ENCODE data around the gene ITPKB. TPM values are rescaled to one million over a fixed set of nuclear protein-coding genes. Genes with fewer than 3 reads are reported as not detected.

The ITPKB gene
- total RNA-seq, 2 donors from 2014 or later, result 22.4 to 28.3 TPM

- Mint-ChIP-seq H3K27ac (no peak overlapping the region), H3K36me3 (ENCODE audit: low read depth) (no peaks in the 10 kb centered on the region), H3K9me3 (no peaks in the 10 kb centered on the region), H3K4me1 (peaks cover 25% of the 10 kb centered on the region), H3K27me3 (ENCODE audit: insufficient read depth) (no peaks in the 10 kb centered on the region), H3K4me3 (no peak overlapping the region)
- WGBS, 2 experiments (ENCODE audit: insufficient coverage in 1 of 2, insufficient read length in 1 of 2), result 94 to 98% methylated on average over 4 to 17 of the region's 17 CpGs
- DNase-seq, result no peak
- Histone ChIP-seq H3K36me3 (ENCODE audit: control insufficient read depth, insufficient read depth, low read length) (peaks cover 6% of the 10 kb centered on the region), H3K4me3 (ENCODE audit: low read length) (no peak overlapping the region), H3K9me3 (ENCODE audit: control insufficient read depth, low read length) (no peaks in the 10 kb centered on the region), H3K9ac (ENCODE audit: extremely low read depth, low read length, poor library complexity, severe bottlenecking) (no peak overlapping the region), H3K4me1 (ENCODE audit: control insufficient read depth, insufficient read depth, low read length) (peaks cover 3% of the 10 kb centered on the region), H3K27me3 (ENCODE audit: control insufficient read depth, insufficient read depth, low read length, poor library complexity, severe bottlenecking) (no peaks in the 10 kb centered on the region), H3K27ac (ENCODE audit: low read depth, low read length) (no peak overlapping the region)
- no peak for TF ChIP-seq CTCF (conservative IDR thresholded peaks at IDR 0.05)
Measured at GRCh38 chr1:226665505-226666163, 73.4 kb downstream of the ITPKB start.

DNA sequence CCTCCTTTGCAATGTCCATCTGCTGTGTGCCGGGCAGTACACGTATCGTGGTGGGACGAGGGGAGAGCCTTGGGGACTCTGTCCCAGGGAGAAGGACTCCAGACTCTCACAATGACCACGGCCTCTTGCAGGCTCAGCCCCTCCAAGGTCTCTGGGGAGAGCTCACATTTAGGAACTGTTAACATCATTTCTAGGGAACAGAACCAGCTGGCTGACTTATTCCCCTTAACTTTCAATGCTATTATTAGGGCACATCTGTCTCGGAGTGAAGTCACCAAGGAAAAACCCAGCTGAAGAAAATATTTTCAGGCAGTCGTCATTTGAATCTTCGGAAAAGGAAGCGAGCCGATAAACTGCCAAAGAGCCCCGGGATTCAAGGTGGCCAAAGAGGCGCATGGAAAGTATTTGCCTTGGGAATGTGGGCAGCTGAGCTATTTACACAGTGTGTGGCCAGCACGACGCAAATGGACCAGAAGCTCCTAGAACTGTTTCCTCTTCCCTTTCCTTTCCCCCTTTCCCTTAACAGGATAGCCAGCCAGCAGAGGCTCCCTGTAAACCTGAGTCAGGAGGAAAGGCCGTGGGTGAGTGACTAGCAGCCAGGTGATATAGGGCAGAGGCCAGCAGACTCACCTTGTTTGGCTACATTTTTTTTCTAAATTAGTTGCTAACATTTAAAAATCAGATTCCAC lies 74.5 kb downstream of the ITPKB start:
- TF ChIP-seq CTCF (conservative IDR thresholded peaks at IDR 0.05), result no peak
- no peaks in the 10 kb centered on the region for H3K27me3 ChIP-seq (ENCODE audit: control insufficient read depth, insufficient read depth, low read length, poor library complexity, severe bottlenecking)
- H3K9me3 ChIP-seq (ENCODE audit: control insufficient read depth, low read length), result no peaks in the 10 kb centered on the region
- peaks cover 6% of the 10 kb centered on the region for H3K36me3 ChIP-seq (ENCODE audit: control insufficient read depth, insufficient read depth, low read length)
- 90 to 95% methylated on average over 13 to 15 of the region's 15 CpGs for WGBS, 2 experiments (ENCODE audit: insufficient coverage in 1 of 2, insufficient read length in 1 of 2)
- H3K4me3 ChIP-seq (ENCODE audit: low read length), result no peak overlapping the region
- Mint-ChIP-seq H3K27ac (no peak overlapping the region), H3K36me3 (ENCODE audit: low read depth) (no peaks in the 10 kb centered on the region), H3K4me1 (peaks cover 32% of the 10 kb centered on the region), H3K4me3 (no peak overlapping the region), H3K9me3 (no peaks in the 10 kb centered on the region), H3K27me3 (ENCODE audit: insufficient read depth) (no peaks in the 10 kb centered on the region)
- H3K27ac ChIP-seq (ENCODE audit: low read depth, low read length), result no peak overlapping the region
- no peak overlapping the region for H3K9ac ChIP-seq (ENCODE audit: extremely low read depth, low read length, poor library complexity, severe bottlenecking)
- peaks cover 3% of the 10 kb centered on the region for H3K4me1 ChIP-seq (ENCODE audit: control insufficient read depth, insufficient read depth, low read length)
- DNase-seq, result no peak

- Histone ChIP-seq H3K27me3 (ENCODE audit: control insufficient read depth, insufficient read depth, low read length, poor library complexity, severe bottlenecking) (no peaks in the 10 kb centered on the region), H3K9me3 (ENCODE audit: control insufficient read depth, low read length) (no peaks in the 10 kb centered on the region), H3K9ac (ENCODE audit: extremely low read depth, low read length, poor library complexity, severe bottlenecking) (no peak overlapping the region), H3K27ac (ENCODE audit: low read depth, low read length) (no peak overlapping the region), H3K4me1 (ENCODE audit: control insufficient read depth, insufficient read depth, low read length) (peaks cover 3% of the 10 kb centered on the region), H3K4me3 (ENCODE audit: low read length) (no peak overlapping the region), H3K36me3 (ENCODE audit: control insufficient read depth, insufficient read depth, low read length) (peaks cover 6% of the 10 kb centered on the region)
- no peaks in the 10 kb centered on the region for H3K9me3 Mint-ChIP-seq
- WGBS, 2 experiments (ENCODE audit: insufficient coverage in 1 of 2, insufficient read length in 1 of 2), result 92 to 96% methylated on average over 3 to 7 of the region's 7 CpGs
- H3K4me1 Mint-ChIP-seq, result peaks cover 31% of the 10 kb centered on the region
- H3K4me3 Mint-ChIP-seq, result no peak overlapping the region
- H3K27ac Mint-ChIP-seq, result peak overlapping the region; percentile 72
- no peaks in the 10 kb centered on the region for H3K36me3 Mint-ChIP-seq (ENCODE audit: low read depth)
- no peak for TF ChIP-seq CTCF (conservative IDR thresholded peaks at IDR 0.05)
- no peak for DNase-seq
- no peaks in the 10 kb centered on the region for H3K27me3 Mint-ChIP-seq (ENCODE audit: insufficient read depth)
Measured at GRCh38 chr1:226663327-226663704, 75.8 kb downstream of the ITPKB start.
